Cardiac muscle cell (in vitro differentiated cells and primary cell): Measurements from ENCODE around the gene RPS16. TPM values are rescaled to one million over a fixed set of nuclear protein-coding genes. Genes with fewer than 3 reads are reported as not detected.

Source experiments
- DNase-seq, 2 donors: peaks; one replicate each; pipeline versions ENCODE4 v3.0.0 to v3.0.0-alpha.2; 2010 to 2017; ENCODE audit warnings: low read depth in 1 of 2, low spot score in 1 of 2
- H3K27ac ChIP-seq: fragments of 200-600 bp; sonication (generic); 2 replicates; pipeline ENCODE4 v1.5.1; 2016
- H3K27me3 ChIP-seq: fragments of 200-600 bp; sonication (generic); 2 replicates; pipeline ENCODE4 v1.6.0; 2016; ENCODE audit warnings: control low read depth
- H3K36me3 ChIP-seq: fragments of 200-600 bp; sonication (generic); 2 replicates; pipeline ENCODE4 v1.5.1; 2016; ENCODE audit warnings: control low read depth
- H3K4me1 ChIP-seq: fragments of 200-600 bp; sonication (generic); 2 replicates; pipeline ENCODE4 v1.8.1; 2017; ENCODE audit warnings: low read depth, mild to moderate bottlenecking, mixed run types
- H3K4me3 ChIP-seq: fragments of 200-600 bp; sonication (generic); 2 replicates; pipeline ENCODE4 v1.5.1; 2016; ENCODE audit warnings: mild to moderate bottlenecking
- H3K9me3 ChIP-seq: fragments of 200-600 bp; sonication (generic); 2 replicates; pipeline ENCODE4 v1.5.1; 2017; ENCODE audit warnings: low read depth, mild to moderate bottlenecking, control low read depth
- polyA plus RNA-seq: library from polyadenylated mRNA; unstranded; fragments of >200 nt; fragmentation: Nextera tagmentation; extraction: Ambion mirVana; gene quantifications from 2 replicates; pipeline ENCODE4 v1.2.1, GENCODE V29; 2016
- total RNA-seq: library from RNA; depleted of rRNA; stranded (reverse); fragments of >200 nt; gene quantifications from 2 replicates; pipeline ENCODE4 v1.2.3, GENCODE V29; 2016
- TF ChIP-seq, protein P1 (sequence below): IDR thresholded peaks from 2 replicates; pipeline ENCODE4 v1.5.1; 2012; ENCODE audit warnings: low read depth, mild to moderate bottlenecking, low read length

Gene RPS16
- total and polyA plus RNA-seq, 2 experiments from 2014 or later: 369 to 542 TPM

DNA sequence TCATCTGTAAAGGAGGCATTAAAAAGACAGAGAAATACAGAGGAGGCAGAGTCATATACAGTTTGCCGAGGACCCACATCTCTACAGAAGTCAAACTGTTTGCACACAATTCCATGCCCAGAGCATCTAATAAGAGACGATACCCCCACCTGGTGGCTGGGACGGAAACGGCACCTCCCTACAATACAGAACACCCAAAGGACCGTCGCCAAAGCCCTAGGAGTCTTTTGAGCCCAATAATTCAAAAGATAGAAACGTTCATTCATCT, 24.0 kb downstream of the RPS16 start:
- Histone ChIP-seq H3K4me3 (peak overlapping the region; percentile 34), H3K9me3 (no peaks in the 10 kb centered on the region), H3K27me3 (no peaks in the 10 kb centered on the region), H3K4me1 (peaks cover 18% of the 10 kb centered on the region), H3K27ac (peak overlapping the region; percentile 94), H3K36me3 (no peaks in the 10 kb centered on the region)
- DNase-seq: peak; percentile 93 to 95
- TF ChIP-seq, protein P1, sequence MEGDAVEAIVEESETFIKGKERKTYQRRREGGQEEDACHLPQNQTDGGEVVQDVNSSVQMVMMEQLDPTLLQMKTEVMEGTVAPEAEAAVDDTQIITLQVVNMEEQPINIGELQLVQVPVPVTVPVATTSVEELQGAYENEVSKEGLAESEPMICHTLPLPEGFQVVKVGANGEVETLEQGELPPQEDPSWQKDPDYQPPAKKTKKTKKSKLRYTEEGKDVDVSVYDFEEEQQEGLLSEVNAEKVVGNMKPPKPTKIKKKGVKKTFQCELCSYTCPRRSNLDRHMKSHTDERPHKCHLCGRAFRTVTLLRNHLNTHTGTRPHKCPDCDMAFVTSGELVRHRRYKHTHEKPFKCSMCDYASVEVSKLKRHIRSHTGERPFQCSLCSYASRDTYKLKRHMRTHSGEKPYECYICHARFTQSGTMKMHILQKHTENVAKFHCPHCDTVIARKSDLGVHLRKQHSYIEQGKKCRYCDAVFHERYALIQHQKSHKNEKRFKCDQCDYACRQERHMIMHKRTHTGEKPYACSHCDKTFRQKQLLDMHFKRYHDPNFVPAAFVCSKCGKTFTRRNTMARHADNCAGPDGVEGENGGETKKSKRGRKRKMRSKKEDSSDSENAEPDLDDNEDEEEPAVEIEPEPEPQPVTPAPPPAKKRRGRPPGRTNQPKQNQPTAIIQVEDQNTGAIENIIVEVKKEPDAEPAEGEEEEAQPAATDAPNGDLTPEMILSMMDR: peak; percentile 88

DNA sequence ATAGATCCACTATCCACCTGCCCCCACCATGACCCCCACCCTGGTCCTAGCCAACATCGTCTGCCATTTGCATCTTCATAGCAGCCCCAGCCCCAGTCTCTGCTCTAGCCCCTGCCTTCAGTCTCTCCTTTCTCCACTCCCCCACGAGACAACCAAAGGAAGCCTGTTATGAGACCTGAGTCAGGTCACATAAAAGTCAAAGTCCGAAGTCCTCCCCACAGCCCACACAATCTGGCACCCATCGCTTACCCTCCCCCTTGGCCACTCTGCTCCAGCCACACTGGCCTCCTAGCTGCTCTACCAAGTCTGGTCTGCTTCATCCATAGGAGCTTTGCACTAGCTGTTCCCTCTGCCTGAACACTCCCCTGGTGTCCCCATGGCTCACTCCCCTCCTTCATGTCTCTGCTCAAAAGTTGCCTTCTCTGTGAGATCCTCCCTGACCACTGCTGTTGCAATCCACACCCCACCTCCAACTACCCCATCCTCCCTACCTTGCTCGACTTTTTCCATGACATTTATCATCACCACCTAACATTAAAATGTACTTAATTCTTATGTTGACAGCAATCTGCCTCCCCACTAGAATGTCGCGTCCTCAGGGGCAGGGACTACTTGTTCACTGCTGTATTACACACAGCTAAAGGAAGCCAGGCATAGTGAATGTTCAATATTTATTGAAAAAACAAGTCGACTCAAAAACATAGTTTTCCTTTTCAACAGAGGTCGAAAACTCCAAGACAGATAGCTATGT, 24.5 kb downstream of the RPS16 start:
- Histone ChIP-seq H3K36me3 (no peaks in the 10 kb centered on the region), H3K4me1 (peaks cover 18% of the 10 kb centered on the region), H3K27ac (peak overlapping the region; percentile 94), H3K27me3 (no peaks in the 10 kb centered on the region), H3K9me3 (no peaks in the 10 kb centered on the region), H3K4me3 (peak overlapping the region; percentile 34)
- TF ChIP-seq, protein P1: no peak
- peak in 1 of 2 donors; percentile 69 for DNase-seq

DNA sequence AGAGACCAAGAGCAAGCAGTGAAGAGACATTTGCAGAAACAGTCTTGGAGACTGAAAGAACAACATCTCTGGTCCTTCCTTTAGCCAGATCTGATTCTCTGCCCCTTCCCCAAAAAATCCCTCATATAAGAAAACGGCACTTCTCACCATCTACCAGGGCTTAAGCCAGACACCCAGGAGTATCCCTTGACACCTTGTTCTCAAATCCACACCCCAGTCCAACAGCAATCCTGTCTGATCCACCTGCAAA, 25.0 kb downstream of the RPS16 start:
- DNase-seq: no peak
- Histone ChIP-seq H3K4me1 (peaks cover 18% of the 10 kb centered on the region), H3K9me3 (no peaks in the 10 kb centered on the region), H3K27me3 (no peaks in the 10 kb centered on the region), H3K27ac (peak overlapping the region; percentile 94), H3K36me3 (no peaks in the 10 kb centered on the region), H3K4me3 (no peak overlapping the region)
- TF ChIP-seq, protein P1: no peak

GRCh38 chr19:39410017-39410830, 25.5 kb downstream of the RPS16 start:
- Histone ChIP-seq H3K36me3 (no peaks in the 10 kb centered on the region), H3K27me3 (no peaks in the 10 kb centered on the region), H3K9me3 (no peaks in the 10 kb centered on the region), H3K4me1 (peaks cover 17% of the 10 kb centered on the region), H3K27ac (peak overlapping the region; percentile 94), H3K4me3 (peak overlapping the region; percentile 71)
- TF ChIP-seq, protein P1: no peak
- peak; percentile 91 to 93 for DNase-seq

DNA sequence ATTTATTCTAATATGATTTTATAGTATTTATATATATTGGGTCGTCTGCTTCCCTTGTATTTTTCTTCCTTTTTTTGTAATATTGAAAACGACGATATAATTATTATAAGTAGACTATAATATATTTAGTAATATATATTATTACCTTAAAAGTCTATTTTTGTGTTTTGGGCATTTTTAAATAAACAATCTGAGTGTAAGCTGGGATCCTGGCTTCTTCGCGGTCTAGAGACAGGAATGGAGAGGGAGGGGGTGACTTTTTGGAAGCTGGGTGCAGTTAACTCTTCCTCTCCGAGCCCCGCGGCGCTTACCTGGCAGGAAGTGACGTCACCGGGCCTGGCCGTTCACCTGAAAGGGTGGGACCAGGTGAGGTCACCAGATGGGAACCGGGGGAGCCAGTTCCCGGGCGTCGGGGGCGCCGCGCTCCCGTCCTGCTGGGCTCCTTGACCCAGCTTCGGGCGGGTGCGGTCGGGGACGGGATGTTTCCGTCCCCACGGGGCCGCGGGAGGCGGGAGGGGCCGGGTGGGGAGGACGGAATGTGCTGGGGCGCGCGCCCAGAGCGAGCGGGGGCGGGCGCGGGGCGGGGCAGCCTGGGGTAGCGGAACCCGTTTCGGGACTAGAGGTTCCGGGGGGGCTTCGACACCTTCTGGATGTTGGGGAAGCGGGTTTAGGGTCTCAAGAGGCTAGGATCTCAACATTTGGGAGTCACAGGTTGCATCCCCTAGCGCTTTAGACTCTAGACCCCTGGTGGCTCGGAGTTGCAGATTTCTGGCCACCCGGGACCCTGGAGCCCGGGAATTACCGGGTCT, 26.3 kb downstream of the RPS16 start:
- Histone ChIP-seq H3K4me1 (peaks cover 14% of the 10 kb centered on the region), H3K36me3 (no peaks in the 10 kb centered on the region), H3K27ac (peak overlapping the region; percentile 94), H3K27me3 (no peaks in the 10 kb centered on the region), H3K9me3 (no peaks in the 10 kb centered on the region), H3K4me3 (peak overlapping the region; percentile 71)
- peak; percentile 58 to 88 for DNase-seq
- TF ChIP-seq, protein P1: peak; percentile 9
